Measurements from ENCODE around the gene AXIN1. TPM values are rescaled to one million over a fixed set of nuclear protein-coding genes. Genes with fewer than 3 reads are reported as not detected.

AXIN1 gene
- total and polyA plus RNA-seq, 2 of the 8 experiments (the other 6 are each of a cell fraction or from before 2014, with no cell fraction given), result 12.5 to 41.9 TPM

GRCh38 chr16:273547-274421 is 78.7 kb downstream of the AXIN1 start:
- Histone ChIP-seq H2BK12ac (ENCODE audit: low read depth, low read length) (no peak overlapping the region), H4K5ac (ENCODE audit: insufficient read length, low read depth, low read length) (no peak overlapping the region), H3K27ac (ENCODE audit: low read depth, low read length) (no peak overlapping the region), H3K27me3 (replicated peaks in 1 of 4; ENCODE audit: control insufficient read depth in 3 of 4, extremely low read depth in 1 of 4, insufficient read depth in 3 of 4, low read length in 3 of 4) (peaks cover 7 to 26% (median 22%) of the 10 kb centered on the region in 4 experiments; a peak in 6 of 7 replicates), H3K18ac (ENCODE audit: extremely low read depth, low read length) (no peak overlapping the region), H2AFZ (ENCODE audit: low read length) (no peak overlapping the region), H3K79me2 (ENCODE audit: control insufficient read depth in 1 of 2, insufficient read depth in 2 of 2, low read length in 2 of 2) (no peaks in the 10 kb centered on the region), H3K9me3 (ENCODE audit: insufficient read depth in 2 of 2, low read depth in 1 of 2, low read length in 1 of 2) (no peaks in the 10 kb centered on the region), H3K4me3 (ENCODE audit: extremely low read depth in 1 of 4, insufficient read depth in 2 of 4, low read depth in 3 of 4, low read length in 4 of 4) (no peak overlapping the region), H3K23ac (ENCODE audit: insufficient read length) (no peak overlapping the region), H2AK5ac (ENCODE audit: low read depth, low read length) (no peak overlapping the region), H4K20me1 (replicated peaks in 1 of 2; ENCODE audit: control insufficient read depth in 1 of 2, insufficient read depth in 2 of 2, low read length in 2 of 2) (peaks cover 0 to 3% of the 10 kb centered on the region in 2 experiments), H3K56ac (replicated peaks; ENCODE audit: insufficient read length, low read depth, low read length) (no peak overlapping the region), H4K8ac (ENCODE audit: extremely low read depth, insufficient read depth, low read length) (peak overlapping the region; percentile 84; the same call in 1 of the 2 replicates), H3K79me1 (ENCODE audit: low read depth, low read length) (no peaks in the 10 kb centered on the region), H2BK5ac (ENCODE audit: low read depth, low read length) (no peak overlapping the region), H3K4ac (replicated peaks; ENCODE audit: insufficient read length, low read depth, low read length) (no peak overlapping the region), H4K91ac (replicated peaks; ENCODE audit: insufficient read length, low read length) (no peak overlapping the region), H3K23me2 (ENCODE audit: low read depth, low read length) (peaks cover 5% of the 10 kb centered on the region; the same call in 1 of the 2 replicates), H2BK20ac (ENCODE audit: low read length) (no peak overlapping the region), H3K9ac (replicated peaks in 1 of 4; ENCODE audit: extremely low read depth in 1 of 4, low read depth in 3 of 4, low read length in 3 of 4) (no peak overlapping the region), H2BK15ac (ENCODE audit: low read length) (0 out of 2 replicates have a peak overlapping the region, but pooled peaks have one; percentile 16), H2BK120ac (replicated peaks; ENCODE audit: low read depth, low read length) (no peak overlapping the region), H3K4me1 (replicated peaks in 1 of 4; ENCODE audit: control insufficient read depth in 3 of 4, insufficient read depth in 4 of 4, low read length in 3 of 4) (peaks cover 0 to 6% (median 4%) of the 10 kb centered on the region in 4 experiments; a peak in 4 of 7 replicates), H3K4me2 (ENCODE audit: insufficient read depth in 1 of 2, low read depth in 2 of 2, low read length in 2 of 2) (no peak overlapping the region), H3K14ac (ENCODE audit: insufficient read length) (no peak overlapping the region), H3K36me3 (ENCODE audit: control insufficient read depth in 2 of 4, insufficient read depth in 4 of 4, low read length in 3 of 4) (no peaks in the 10 kb centered on the region)
- ChIA-PET CTCF (ENCODE audit: partially characterized antibody) (interaction anchor here (1.2 kb wide), 1 partner anchor 207 kb away, joined by 3 read pairs; no protein-coding TSS in a partner anchor), POLR2A (ENCODE audit: partially characterized antibody) (interaction anchor here (0.9 kb wide), 1 partner anchor 44 kb away, joined by 4 read pairs; the partner anchor contains the start of gene LUC7L)
- 95% methylated on average over 21 of the region's 30 CpGs; no CpG with 5 or more reads in 1 of the 2 experiments for WGBS, 2 experiments (ENCODE audit: extremely low coverage in 1 of 2, insufficient coverage in 1 of 2, insufficient read length in 1 of 2, insufficient replicate concordance in 2 of 2, low coverage in 1 of 2, low lambda C conversion rate in 2 of 2, missing lambda C conversion rate in 1 of 2)
- FAIRE-seq (no peak), DNase-seq (ENCODE audit: low read depth in 1 of 2, low spot score in 2 of 2) (no peak)
- no peak for TF ChIP-seq SP1 (IDR thresholded peaks at IDR 0.05; ENCODE audit: low read depth, low read length)
- TF ChIP-seq SP4 (IDR thresholded peaks at IDR 0.05; ENCODE audit: low read length), result no peak
- TF ChIP-seq POU5F1 (IDR thresholded peaks at IDR 0.05; ENCODE audit: low read depth, low read length), result no peak
- TF ChIP-seq ASH2L (IDR thresholded peaks at IDR 0.05; ENCODE audit: low read length), result no peak
- TF ChIP-seq ATF3 (IDR thresholded peaks at IDR 0.05; ENCODE audit: insufficient read depth, low read depth, low read length), result no peak
- TF ChIP-seq FOSL1 (IDR thresholded peaks at IDR 0.05; ENCODE audit: insufficient read depth, low read depth, low read length), result no peak
- TF ChIP-seq, protein P1, sequence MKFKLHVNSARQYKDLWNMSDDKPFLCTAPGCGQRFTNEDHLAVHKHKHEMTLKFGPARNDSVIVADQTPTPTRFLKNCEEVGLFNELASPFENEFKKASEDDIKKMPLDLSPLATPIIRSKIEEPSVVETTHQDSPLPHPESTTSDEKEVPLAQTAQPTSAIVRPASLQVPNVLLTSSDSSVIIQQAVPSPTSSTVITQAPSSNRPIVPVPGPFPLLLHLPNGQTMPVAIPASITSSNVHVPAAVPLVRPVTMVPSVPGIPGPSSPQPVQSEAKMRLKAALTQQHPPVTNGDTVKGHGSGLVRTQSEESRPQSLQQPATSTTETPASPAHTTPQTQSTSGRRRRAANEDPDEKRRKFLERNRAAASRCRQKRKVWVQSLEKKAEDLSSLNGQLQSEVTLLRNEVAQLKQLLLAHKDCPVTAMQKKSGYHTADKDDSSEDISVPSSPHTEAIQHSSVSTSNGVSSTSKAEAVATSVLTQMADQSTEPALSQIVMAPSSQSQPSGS (IDR thresholded peaks at IDR 0.05; ENCODE audit: low read length), result no peak
- TF ChIP-seq KDM4A (IDR thresholded peaks at IDR 0.05; ENCODE audit: low read depth, low read length, severe bottlenecking), result no peak
- TF ChIP-seq BACH1 (IDR thresholded peaks at IDR 0.05; ENCODE audit: low read length), result no peak
- TF ChIP-seq BCL11A (IDR thresholded peaks at IDR 0.05; ENCODE audit: low read depth in 2 of 2, low read length in 2 of 2), result no peak
